OCI-LY7 (cell line): ENCODE results near the gene MDGA2. TPM values are rescaled to one million over a fixed set of nuclear protein-coding genes. Genes with fewer than 3 reads are reported as not detected.

ENCODE experiments used
- BruUV-seq: library from RNA; stranded (reverse); fragments of 400-500 nt; replicated peaks from 2 replicates; lab custom pipeline; 2021; lab: Mats Ljungman, UMichigan
- CTCF ChIA-PET: fragments of 300-600 bp; sonication (Branson Sonifier 250); formaldehyde crosslinking; loops from one replicate; lab custom pipeline; 2022; ENCODE audit warnings: antibody characterized with exemption; ENCODE audit not compliant: unreplicated experiment; lab: Charles Lee
- POLR2A ChIA-PET: fragments of 300-600 bp; sonication (Branson Sonifier 250); formaldehyde crosslinking; loops from one replicate; lab custom pipeline; 2022; ENCODE audit warnings: antibody characterized with exemption; lab: Charles Lee
- DNase-seq: peaks from one replicate; pipeline ENCODE4 v3.0.0-alpha.2; 2015; ENCODE audit warnings: low spot score
- H2AFZ ChIP-seq: fragments of 200-600 bp; sonication (generic), shearing (Covaris generic); 2 replicates; pipeline ENCODE4 v1.6.1; 2014; ENCODE audit warnings: mild to moderate bottlenecking, antibody characterized with exemption, low read length, moderate library complexity
- H3K27ac ChIP-seq: fragments of 200-600 bp; sonication (generic); 2 replicates; pipeline ENCODE4 v1.5.1; 2014; ENCODE audit warnings: mixed run types, low read depth, mild to moderate bottlenecking, moderate library complexity, low read length, inconsistent platforms; ENCODE audit not compliant: poor library complexity, severe bottlenecking
- H3K36me3 ChIP-seq: fragments of 200-600 bp; sonication (generic); 2 replicates; pipeline ENCODE4 v1.6.1; 2014; ENCODE audit warnings: mild to moderate bottlenecking, antibody characterized with exemption, low read length, moderate library complexity, mixed read lengths; ENCODE audit not compliant: insufficient read depth
- H3K4me1 ChIP-seq: fragments of 200-600 bp; sonication (generic); 2 replicates; pipeline ENCODE4 v1.5.1; 2014; ENCODE audit warnings: mild to moderate bottlenecking, low read length; ENCODE audit not compliant: insufficient read depth, poor library complexity, severe bottlenecking
- H3K4me2 ChIP-seq: fragments of 200-600 bp; sonication (generic); 2 replicates; pipeline ENCODE4 v1.6.1; 2014; ENCODE audit warnings: mild to moderate bottlenecking, low read length
- H3K4me3 ChIP-seq: fragments of 200-600 bp; sonication (generic); 2 replicates; pipeline ENCODE4 v1.5.1; 2014; ENCODE audit warnings: mild to moderate bottlenecking, low read depth, low read length; ENCODE audit not compliant: poor library complexity, severe bottlenecking
- H3K79me2 ChIP-seq: fragments of 200-600 bp; sonication (generic); 2 replicates; pipeline ENCODE4 v1.6.1; 2016; ENCODE audit warnings: low read depth, mild to moderate bottlenecking, low read length, moderate library complexity, mixed read lengths; ENCODE audit not compliant: insufficient read depth
- H3K9me2 ChIP-seq: fragments of 200-600 bp; sonication (generic); 2 replicates; pipeline ENCODE4 v1.6.1; 2016; ENCODE audit warnings: mild to moderate bottlenecking, low read length, mixed read lengths; ENCODE audit not compliant: insufficient read depth
- H3K9me3 ChIP-seq: fragments of 200-600 bp; sonication (generic); 2 replicates; pipeline ENCODE4 v1.6.1; 2014; ENCODE audit warnings: mild to moderate bottlenecking, mixed run types, low read length, mixed read lengths
- H4K20me1 ChIP-seq: fragments of 200-600 bp; sonication (generic); 2 replicates; pipeline ENCODE4 v1.6.1; 2014; ENCODE audit warnings: mild to moderate bottlenecking, antibody characterized with exemption, low read length, moderate library complexity, mixed read lengths; ENCODE audit not compliant: insufficient read depth
- EZH2phosphoT487 ChIP-seq: fragments of 200-600 bp; sonication (generic); IDR thresholded peaks from 2 replicates; pipeline ENCODE4 v1.6.1; 2018; ENCODE audit warnings: low read depth, borderline replicate concordance, mild to moderate bottlenecking, mixed run types, antibody characterized with exemption, low read length, moderate library complexity, mixed read lengths
- intact Hi-C: fragments of 100-400 bp; cut with micrococcal nuclease; formaldehyde crosslinking; loops from one replicate; pipeline ENCODE4 v1.10.0; 2022; ENCODE audit not compliant: unreplicated experiment
- total RNA-seq, 2 experiments: library from RNA; depleted of rRNA in 1 of 2; stranded (reverse); fragments of >200 nt in 1 of 2; shearing (Covaris generic) in 1 of 2; gene quantifications; 2 replicates each; pipeline ENCODE4 v1.2.3, GENCODE V29; 2014 to 2022
- TF ChIP-seq, protein P1 (sequence below): fragments of 200-600 bp; sonication (generic); conservative IDR thresholded peaks from 2 replicates; pipeline ENCODE4 v1.5.1; 2014; ENCODE audit warnings: mild to moderate bottlenecking, antibody characterized with exemption, low read length, moderate library complexity, mixed read lengths

Gene MDGA2
- total RNA-seq, 2 experiments from 2014 or later, result not detected

DNA sequence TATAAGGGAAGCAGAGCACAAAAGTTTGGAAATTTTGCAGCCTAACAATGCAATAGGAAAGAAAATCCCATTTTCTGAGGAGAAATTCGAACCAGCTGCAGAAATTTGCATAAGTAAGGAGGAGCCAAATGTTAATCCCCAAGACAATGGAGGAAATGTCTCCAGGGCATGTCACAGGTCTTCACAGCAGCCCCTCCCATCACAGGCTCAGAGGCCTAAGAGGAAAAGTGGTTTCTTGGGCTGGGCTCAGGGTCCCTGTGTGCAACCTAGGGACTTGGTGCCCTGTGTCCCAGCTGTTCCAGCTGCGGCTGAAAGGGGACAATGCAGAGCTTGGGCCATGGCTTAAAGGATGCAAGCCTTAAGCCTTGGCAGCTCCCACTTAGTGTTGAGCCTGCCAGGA lies 190.0 kb downstream of the MDGA2 start:
- no peak for DNase-seq
- intact Hi-C loops, result no loop called here
- Histone ChIP-seq H3K9me3 (no peaks in the 10 kb centered on the region), H3K9me2 (no peaks in the 10 kb centered on the region), H3K36me3 (no peaks in the 10 kb centered on the region), H3K4me3 (no peak overlapping the region), H4K20me1 (no peaks in the 10 kb centered on the region), H3K27ac (no peak overlapping the region), H3K4me1 (no peaks in the 10 kb centered on the region), H3K4me2 (no peak overlapping the region), H3K79me2 (no peaks in the 10 kb centered on the region), H2AFZ (no peak overlapping the region)
- ChIA-PET CTCF (no interaction called here), POLR2A (interaction anchor here (0.6 kb wide), 1 partner anchor 86 kb away, joined by 3 read pairs; no protein-coding TSS in a partner anchor)
- BruUV-seq, result no TSS peak
- TF ChIP-seq, protein P1, sequence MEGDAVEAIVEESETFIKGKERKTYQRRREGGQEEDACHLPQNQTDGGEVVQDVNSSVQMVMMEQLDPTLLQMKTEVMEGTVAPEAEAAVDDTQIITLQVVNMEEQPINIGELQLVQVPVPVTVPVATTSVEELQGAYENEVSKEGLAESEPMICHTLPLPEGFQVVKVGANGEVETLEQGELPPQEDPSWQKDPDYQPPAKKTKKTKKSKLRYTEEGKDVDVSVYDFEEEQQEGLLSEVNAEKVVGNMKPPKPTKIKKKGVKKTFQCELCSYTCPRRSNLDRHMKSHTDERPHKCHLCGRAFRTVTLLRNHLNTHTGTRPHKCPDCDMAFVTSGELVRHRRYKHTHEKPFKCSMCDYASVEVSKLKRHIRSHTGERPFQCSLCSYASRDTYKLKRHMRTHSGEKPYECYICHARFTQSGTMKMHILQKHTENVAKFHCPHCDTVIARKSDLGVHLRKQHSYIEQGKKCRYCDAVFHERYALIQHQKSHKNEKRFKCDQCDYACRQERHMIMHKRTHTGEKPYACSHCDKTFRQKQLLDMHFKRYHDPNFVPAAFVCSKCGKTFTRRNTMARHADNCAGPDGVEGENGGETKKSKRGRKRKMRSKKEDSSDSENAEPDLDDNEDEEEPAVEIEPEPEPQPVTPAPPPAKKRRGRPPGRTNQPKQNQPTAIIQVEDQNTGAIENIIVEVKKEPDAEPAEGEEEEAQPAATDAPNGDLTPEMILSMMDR, result no peak
- no peak for TF ChIP-seq EZH2phosphoT487

DNA sequence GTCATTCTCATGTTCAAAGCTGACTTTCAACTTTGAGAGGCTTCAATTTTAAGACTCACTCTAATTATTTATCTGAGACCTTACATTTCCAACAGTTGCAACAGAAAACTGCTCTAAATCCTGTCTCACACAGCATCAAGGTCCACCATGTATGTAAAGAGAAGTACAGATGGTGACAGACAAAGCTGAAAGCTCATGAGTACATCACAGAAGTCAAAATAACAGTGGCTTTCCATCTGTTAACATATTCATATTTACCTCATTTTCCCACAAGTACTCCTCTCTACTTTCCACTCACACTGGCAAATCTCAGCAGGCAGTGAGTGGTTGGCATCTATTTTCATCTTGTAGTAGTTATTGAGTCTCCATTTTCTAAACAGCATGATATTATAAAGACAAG lies 192.0 kb downstream of the MDGA2 start:
- BruUV-seq, result no TSS peak
- Histone ChIP-seq H3K27ac (no peak overlapping the region), H3K4me2 (no peak overlapping the region), H3K79me2 (no peaks in the 10 kb centered on the region), H3K4me3 (no peak overlapping the region), H2AFZ (no peak overlapping the region), H3K4me1 (no peaks in the 10 kb centered on the region), H3K9me3 (no peaks in the 10 kb centered on the region), H3K36me3 (no peaks in the 10 kb centered on the region), H3K9me2 (no peaks in the 10 kb centered on the region), H4K20me1 (no peaks in the 10 kb centered on the region)
- ChIA-PET POLR2A (no interaction called here), CTCF (no interaction called here)
- no peak for DNase-seq
- intact Hi-C loops, result no loop called here
- no peak for TF ChIP-seq EZH2phosphoT487
- TF ChIP-seq, protein P1, result no peak

DNA sequence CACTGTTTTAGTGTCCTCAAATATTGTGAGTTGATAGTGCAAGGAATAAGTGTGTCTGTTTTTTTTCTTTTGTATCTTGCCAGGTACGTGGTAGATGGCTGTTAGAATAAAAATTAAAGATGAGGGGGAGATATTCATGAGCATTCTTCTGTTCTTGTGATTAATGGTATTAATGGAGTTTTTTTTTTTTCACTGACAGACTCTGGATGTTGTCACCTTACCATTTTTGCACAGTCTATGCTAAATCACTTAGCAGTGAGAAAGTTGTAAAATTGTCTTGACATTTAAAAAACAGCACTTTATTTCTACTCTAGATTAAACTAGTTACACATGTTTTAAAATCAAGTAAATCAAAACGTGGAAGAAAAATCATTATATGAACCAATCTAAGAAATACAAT lies 204.3 kb downstream of the MDGA2 start:
- BruUV-seq, result no TSS peak
- no peaks in the 10 kb centered on the region for H3K4me1 ChIP-seq
- no peaks in the 10 kb centered on the region for H4K20me1 ChIP-seq
- H2AFZ ChIP-seq, result no peak overlapping the region
- ChIA-PET POLR2A (no interaction called here), CTCF (no interaction called here)
- no peaks in the 10 kb centered on the region for H3K9me3 ChIP-seq
- no peaks in the 10 kb centered on the region for H3K79me2 ChIP-seq
- H3K4me2 ChIP-seq, result no peak overlapping the region
- no peak for DNase-seq
- TF ChIP-seq, protein P1, result no peak
- TF ChIP-seq EZH2phosphoT487, result no peak
- H3K9me2 ChIP-seq, result no peaks in the 10 kb centered on the region
- H3K27ac ChIP-seq, result no peak overlapping the region
- H3K4me3 ChIP-seq, result no peak overlapping the region
- intact Hi-C loops, result no loop called here
- no peaks in the 10 kb centered on the region for H3K36me3 ChIP-seq
